HCT116 (cell line): ENCODE measurements around the gene NCAPH2.

Experiments used
- EZH2 ChIP-seq: fragments of 200-600 bp; sonication (generic); IDR thresholded peaks from 2 replicates; pipeline ENCODE4 v1.6.1; 2017; ENCODE audit warnings: antibody characterized with exemption, mixed run types
- TF ChIP-seq, protein P1 (sequence below), 3 experiments: fragments of 200-600 bp in 1 of 3; sonication (generic) in 1 of 3; IDR thresholded peaks in 2 of 3; conservative IDR thresholded peaks in 1 of 3; 2 replicates each; pipeline ENCODE4 v1.5.1; 2012 to 2017; ENCODE audit warnings: low read depth in 2 of 3, low read length in 2 of 3, antibody characterized with exemption in 1 of 3, borderline replicate concordance in 1 of 3, control low read depth in 1 of 3, mild to moderate bottlenecking in 1 of 3, mixed read lengths in 1 of 3, mixed run types in 1 of 3, moderate library complexity in 1 of 3; ENCODE audit not compliant: insufficient read depth in 1 of 3

DNA sequence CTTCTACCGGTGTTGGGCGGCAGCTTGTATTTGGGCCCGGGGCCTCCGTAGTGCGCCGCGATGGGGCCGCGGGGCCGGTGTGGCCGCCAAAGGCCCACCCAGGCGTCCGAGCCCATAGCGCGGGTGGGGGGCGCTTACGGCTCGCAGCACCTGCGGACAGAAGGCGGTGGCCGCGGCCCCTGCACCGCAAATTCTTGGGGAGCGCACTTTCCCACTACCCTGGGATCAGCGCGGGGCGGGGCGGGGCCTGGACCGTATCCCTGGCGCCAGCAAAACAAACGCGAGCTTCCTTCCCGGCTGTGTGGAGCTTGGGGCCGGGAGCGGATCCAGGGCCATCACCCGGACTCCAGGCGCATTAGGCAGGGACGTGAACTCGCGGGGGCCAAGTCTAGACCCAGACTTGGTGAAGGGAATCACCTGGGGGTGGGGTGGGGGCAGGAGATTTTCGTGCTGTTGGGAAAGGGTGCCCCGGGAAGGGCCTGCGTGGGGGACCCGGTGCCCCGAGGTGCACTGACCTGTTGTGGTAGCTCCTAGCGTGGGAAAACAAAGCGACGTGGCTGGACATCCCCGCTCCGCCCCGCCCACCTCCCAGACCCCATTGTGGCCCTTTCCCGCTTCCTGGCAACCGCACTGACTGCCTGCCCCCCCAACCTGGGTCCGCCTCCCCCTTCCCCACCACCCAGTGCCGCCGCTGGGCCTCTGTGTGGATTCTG is 24.1 kb downstream of the NCAPH2 start:
- TF ChIP-seq EZH2: no peak
- TF ChIP-seq, protein P1, sequence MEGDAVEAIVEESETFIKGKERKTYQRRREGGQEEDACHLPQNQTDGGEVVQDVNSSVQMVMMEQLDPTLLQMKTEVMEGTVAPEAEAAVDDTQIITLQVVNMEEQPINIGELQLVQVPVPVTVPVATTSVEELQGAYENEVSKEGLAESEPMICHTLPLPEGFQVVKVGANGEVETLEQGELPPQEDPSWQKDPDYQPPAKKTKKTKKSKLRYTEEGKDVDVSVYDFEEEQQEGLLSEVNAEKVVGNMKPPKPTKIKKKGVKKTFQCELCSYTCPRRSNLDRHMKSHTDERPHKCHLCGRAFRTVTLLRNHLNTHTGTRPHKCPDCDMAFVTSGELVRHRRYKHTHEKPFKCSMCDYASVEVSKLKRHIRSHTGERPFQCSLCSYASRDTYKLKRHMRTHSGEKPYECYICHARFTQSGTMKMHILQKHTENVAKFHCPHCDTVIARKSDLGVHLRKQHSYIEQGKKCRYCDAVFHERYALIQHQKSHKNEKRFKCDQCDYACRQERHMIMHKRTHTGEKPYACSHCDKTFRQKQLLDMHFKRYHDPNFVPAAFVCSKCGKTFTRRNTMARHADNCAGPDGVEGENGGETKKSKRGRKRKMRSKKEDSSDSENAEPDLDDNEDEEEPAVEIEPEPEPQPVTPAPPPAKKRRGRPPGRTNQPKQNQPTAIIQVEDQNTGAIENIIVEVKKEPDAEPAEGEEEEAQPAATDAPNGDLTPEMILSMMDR (IDR thresholded peaks at IDR 0.05 in 2 of 3, conservative IDR thresholded peaks at IDR 0.05 in 1 of 3; ENCODE audit: borderline replicate concordance in 1 of 3, insufficient read depth in 1 of 3, low read depth in 2 of 3, low read length in 2 of 3): no peak
